GM04503 (cell line): ENCODE results near the gene OR10AG1.

Experiments used
- DNase-seq: peaks from one replicate; pipeline ENCODE4 v3.0.0-alpha.2; 2012; ENCODE audit warnings: low read depth

The OR10AG1 gene

DNA sequence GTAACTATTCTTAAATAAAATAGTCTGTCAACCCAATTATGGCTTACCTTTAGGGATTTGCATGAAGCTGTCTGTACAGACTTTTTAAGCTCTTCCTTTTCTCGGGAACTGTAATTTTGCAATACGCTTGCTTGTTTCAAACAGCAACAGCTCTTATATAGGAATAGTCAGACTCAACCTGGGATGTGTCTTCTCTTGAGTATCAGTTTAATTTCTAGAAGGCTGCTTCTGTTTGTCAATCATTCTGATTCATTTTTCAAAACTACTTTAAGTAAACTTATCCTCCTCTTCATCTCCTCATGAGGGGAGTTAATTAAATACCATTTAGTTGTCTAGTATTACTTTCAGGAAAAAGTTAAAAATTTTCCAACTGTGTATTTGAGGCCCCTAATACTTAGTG is at the start of gene OR10AG1:
TSS of gene OR10AG1 (minus strand) at position 101 of the 400 bp plus-strand sequence. CDS start at position 63, 38 bp downstream.
- DNase-seq: no peak

DNA sequence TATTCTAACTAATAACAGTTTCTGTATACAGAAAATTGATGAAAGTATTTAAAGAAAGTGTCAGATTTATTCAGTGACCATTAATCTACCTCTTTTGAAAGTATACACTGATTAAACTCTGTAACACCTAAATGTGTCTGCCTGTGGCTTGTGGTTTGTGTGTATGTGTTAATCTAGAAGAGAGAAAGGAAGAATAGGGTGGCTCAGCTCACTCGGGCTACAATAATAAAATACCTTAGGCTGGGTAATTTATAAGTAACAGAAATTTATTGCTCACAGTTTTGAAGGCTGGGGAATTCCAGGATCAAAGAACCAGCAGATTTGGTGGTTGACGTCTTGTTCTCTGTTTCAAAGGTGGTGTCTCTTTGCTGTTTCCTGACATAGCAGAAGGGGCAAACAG is 44.1 kb upstream of the OR10AG1 start:
- DNase-seq: no peak

- no peak for DNase-seq
Measured at GRCh38 chr11:56010716-56011115, 41.0 kb upstream of the OR10AG1 start.

- no peak for DNase-seq
Measured at GRCh38 chr11:55994525-55994924, 24.8 kb upstream of the OR10AG1 start, which contains the start of gene OR5F1. Gene OR5F1 (minus strand): TSS chr11:55994625. CDS start chr11:55994625, 0 bp downstream.

- no peak for DNase-seq
Measured at GRCh38 chr11:55970935-55971334, 1.2 kb upstream of the OR10AG1 start.

GRCh38 chr11:55967914-55968313 is 1.8 kb downstream of the OR10AG1 start:
- no peak for DNase-seq

GRCh38 chr11:55966391-55966790 is 3.4 kb downstream of the OR10AG1 start:
- DNase-seq: no peak

DNA sequence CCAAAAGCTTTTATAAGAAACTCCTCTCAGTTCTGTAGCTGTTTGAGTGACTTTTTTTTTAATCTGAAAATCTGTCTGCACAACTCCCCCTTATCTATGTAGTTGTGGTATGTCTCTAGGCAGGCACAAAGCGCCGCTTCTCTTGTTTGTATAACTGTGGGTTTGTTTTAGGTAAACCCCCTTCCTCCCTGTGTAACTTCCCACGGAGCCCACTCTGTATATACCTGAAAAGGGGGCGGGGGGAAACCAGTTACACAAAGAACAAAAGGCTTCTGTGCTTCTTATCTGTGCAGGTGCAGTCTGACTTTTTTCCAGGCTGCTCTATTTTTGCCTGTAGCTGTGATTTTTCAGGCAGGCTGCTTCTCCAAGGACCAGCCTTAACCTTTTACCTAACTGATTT is 13.2 kb downstream of the OR10AG1 start:
- DNase-seq: no peak

DNA sequence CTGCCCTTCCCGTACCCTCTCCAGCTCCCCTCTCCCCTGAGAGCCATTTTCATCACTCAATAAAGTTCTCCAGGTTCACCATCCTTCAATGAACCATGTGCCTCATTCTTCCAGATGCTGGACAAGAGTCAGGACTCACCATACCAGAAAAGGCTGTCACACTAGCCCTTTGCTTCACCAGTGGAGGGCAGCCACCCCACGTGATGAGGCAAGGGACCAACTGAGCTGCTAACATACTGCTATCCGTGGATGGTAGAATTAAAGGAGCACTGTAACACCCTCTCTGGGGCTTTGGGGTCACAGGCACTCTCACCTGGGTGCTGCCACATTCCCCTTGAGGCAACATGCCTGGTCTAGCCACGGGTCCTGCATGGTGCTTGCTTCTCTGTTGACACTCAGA is 20.4 kb downstream of the OR10AG1 start:
- no peak for DNase-seq

GRCh38 chr11:55942785-55943392 is 26.9 kb downstream of the OR10AG1 start:
- DNase-seq: peak; percentile 10

GRCh38 chr11:55936300-55936699 is 33.4 kb downstream of the OR10AG1 start, which contains the start of gene OR5I1:
Gene OR5I1 (minus strand): TSS chr11:55936400. CDS start chr11:55936400, 0 bp downstream.
- no peak for DNase-seq

- DNase-seq: no peak
Measured at GRCh38 chr11:55920537-55920936, 49.2 kb downstream of the OR10AG1 start.
